T-helper 1 cell treated with Interleukin-12 subunit alpha and Interleukin-12 subunit beta and Interleukin-4 antibody, amounts not matched to agents 30 ng/mL and 1 ng/mL, for 36 hours (primary cell): ENCODE data around the gene NDC80. TPM values are rescaled to one million over a fixed set of nuclear protein-coding genes. Genes with fewer than 3 reads are reported as not detected.
"Not testable (repeated sequence)": the region's sequence is repeated elsewhere in the genome, so short reads cannot be mapped to it uniquely, and the experiment has no call there.

ENCODE experiments used
- intact Hi-C: fragments of 100-400 bp; cut with micrococcal nuclease; formaldehyde crosslinking; loops from one replicate; pipeline ENCODE4 v1.15.1; 2024
- total RNA-seq: library from RNA; stranded (reverse); gene quantifications from 2 replicates; pipeline ENCODE4 v1.2.3, GENCODE V29; 2022

NDC80 gene
- total RNA-seq, 1 donor from 2014 or later = 51.3 TPM

- intact Hi-C loops = no loop called here
Measured at GRCh38 chr18:2618009-2618408, 46.7 kb downstream of the NDC80 start.

DNA sequence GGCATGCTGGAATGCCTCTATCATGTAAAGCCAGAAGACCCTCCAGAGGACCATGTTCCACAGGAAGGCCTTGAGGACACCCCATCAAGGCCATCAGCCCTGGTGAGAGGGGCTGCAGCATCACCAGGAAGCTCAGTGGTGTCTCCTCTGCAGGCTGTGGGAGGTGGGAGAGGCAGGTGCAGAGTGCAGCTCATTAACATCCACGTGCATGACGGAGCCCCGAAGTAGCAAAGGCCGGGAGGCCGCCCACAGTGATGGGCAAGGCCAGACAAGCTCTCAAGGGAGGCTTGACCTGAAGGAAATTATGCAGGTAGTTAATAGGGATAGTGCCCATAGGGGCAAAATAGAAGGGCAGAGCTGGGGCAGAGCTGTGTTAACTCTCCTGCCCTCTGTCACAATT lies 53.9 kb downstream of the NDC80 start:
- intact Hi-C loops = no loop called here

DNA sequence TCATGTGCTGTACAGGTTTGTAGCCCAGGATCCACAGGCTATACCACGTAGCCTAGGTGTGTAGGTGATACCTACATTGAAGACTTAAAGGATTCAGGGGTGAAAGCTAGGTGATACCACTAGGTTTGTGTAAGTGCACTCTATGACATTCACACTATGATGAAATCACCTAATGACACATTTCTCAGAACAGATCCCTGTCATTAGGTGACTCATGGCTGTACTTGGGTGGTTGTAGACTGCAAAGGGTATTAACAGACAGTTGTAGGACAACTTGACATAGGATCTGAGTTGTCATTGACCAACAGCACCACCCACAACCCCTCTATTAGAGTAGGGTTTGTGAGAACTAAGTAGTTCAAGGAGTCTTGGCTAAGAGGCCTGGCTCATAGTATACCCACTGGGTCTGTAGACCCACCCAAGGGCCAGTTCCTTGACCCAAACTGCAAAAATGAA lies 56.5 kb downstream of the NDC80 start:
- intact Hi-C loops = loop anchor here (1.0 kb wide), 1 partner anchor 8 kb away; no protein-coding TSS in a partner anchor

GRCh38 chr18:2629003-2629402 lies 57.6 kb downstream of the NDC80 start:
- intact Hi-C loops = no loop called here

DNA sequence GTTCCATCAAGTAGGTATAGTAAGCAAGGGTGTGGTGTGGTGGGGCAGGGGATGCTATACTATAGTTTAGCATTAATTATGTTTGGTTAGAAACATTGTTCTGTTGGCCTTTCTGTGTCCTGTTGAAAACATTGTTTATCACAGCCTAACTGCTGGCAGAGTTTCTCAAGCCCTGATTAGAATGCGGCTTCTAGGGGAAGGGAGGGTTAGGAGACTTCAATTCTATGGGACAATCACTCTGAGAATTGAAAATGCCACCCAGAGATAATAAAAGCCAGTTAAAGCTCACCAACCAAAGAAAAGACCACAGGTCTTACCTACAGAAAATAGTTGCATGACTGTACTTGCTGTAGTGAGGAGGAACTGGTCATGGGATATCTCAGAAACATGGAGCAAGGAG lies 64.2 kb downstream of the NDC80 start:
- intact Hi-C loops = loop anchor here (5.0 kb wide), 1 partner anchor 377 kb away; the partner anchor contains the start of gene LPIN2

- intact Hi-C loops = loop anchor here (1.0 to 5.0 kb wide), 9 partner anchors 8 to 813 kb away; partner anchors contain the start of genes LPIN2, METTL4, MYL12A and NDC80
Measured at GRCh38 chr18:2636126-2636631, 64.8 kb downstream of the NDC80 start.

- intact Hi-C loops = loop anchor here (1.0 to 5.0 kb wide), 6 partner anchors 14 to 951 kb away; partner anchors contain the start of genes METTL4, NDC80 and SMCHD1
Measured at GRCh38 chr18:2641638-2642037, 70.3 kb downstream of the NDC80 start.

DNA sequence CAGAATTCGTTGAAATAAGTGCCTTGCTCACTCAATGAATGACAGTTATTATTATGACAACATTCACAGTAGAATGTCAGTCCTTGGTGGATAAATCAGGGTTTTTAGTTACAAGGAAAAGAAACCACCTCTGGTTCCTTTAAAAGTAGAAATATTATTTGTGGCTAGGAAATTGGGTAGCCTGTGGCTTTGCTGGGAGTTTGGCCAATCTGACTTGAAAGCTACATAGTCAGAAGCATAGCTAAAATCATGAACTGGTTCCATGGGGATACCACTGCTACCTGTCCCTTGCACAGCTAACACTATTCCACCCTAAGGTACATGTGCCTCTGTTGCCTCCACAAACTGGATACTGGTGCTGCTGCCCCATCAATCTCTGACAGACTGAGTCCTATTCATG lies 71.4 kb downstream of the NDC80 start:
- intact Hi-C loops = loop anchor here (5.0 kb wide), 1 partner anchor 950 kb away; no protein-coding TSS in a partner anchor

DNA sequence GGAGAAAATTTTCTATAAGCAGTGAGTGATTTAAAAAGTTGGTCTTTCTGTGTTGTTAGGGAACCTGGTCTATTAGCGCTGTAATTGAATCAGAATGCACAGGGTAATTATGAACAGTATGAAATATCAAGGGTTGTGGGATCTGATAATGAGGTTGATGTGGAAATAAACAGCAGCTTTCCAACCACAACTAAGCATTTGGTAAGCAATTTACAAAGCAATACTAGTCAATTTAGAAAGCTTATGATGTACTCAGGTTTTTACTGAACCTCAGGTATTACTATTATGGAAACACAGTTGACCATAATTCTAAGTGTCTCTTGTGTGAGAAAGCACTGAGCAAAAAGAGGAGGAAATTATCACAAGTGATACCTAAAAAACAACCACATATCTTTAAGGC lies 73.2 kb downstream of the NDC80 start:
- intact Hi-C loops = loop anchor here (1.0 to 5.0 kb wide), 2 partner anchors 10 to 948 kb away; no protein-coding TSS in a partner anchor

GRCh38 chr18:2651981-2652380 lies 80.6 kb downstream of the NDC80 start:
- intact Hi-C loops = no loop called here

DNA sequence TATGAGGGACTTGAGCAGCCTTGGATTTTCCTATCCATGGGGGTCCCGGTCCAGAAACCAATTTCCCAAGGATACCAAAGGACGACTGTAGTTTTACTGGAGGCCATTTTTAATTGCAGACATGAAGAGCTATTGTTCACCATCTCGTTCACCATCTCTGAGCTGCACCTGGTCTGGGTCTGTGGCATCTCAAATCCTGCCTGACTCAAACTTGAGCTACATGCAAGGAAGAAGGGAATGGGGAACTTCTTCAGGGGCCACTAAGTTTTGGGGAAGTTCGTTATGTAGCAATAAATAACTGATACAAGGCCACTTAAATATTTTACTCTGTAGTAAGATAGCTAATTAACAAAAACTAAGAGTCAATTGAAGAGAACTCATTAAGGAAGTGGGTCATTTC lies 82.1 kb downstream of the NDC80 start:
- intact Hi-C loops = no loop called here

- intact Hi-C loops = loop anchor here (1.0 kb wide), 2 partner anchors 10 to 359 kb away; partner anchors contain the start of gene LPIN2
Measured at GRCh38 chr18:2654169-2654927, 83.0 kb downstream of the NDC80 start.

- intact Hi-C loops = loop anchor here (1.0 to 5.0 kb wide), 11 partner anchors 11 to 1843 kb away; partner anchors contain the start of genes LPIN2, METTL4, MYL12A and NDC80
Measured at GRCh38 chr18:2654928-2655177, 83.5 kb downstream of the NDC80 start.

- intact Hi-C loops = loop anchor here (1.0 to 5.0 kb wide), 9 partner anchors 14 to 1843 kb away; partner anchors contain the start of genes METTL4, MYL12A, NDC80 and YES1
Measured at GRCh38 chr18:2655178-2655953, 84.0 kb downstream of the NDC80 start, which contains the start of gene SMCHD1. TSS of gene SMCHD1 (plus strand) at chr18:2655726. CDS start at chr18:2656076, 350 bp downstream.

GRCh38 chr18:2655954-2656236 lies 84.5 kb downstream of the NDC80 start:
- intact Hi-C loops = loop anchor here (1.0 to 5.0 kb wide), 11 partner anchors 15 to 1844 kb away; partner anchors contain the start of genes METTL4, MYL12A, NDC80 and YES1

DNA sequence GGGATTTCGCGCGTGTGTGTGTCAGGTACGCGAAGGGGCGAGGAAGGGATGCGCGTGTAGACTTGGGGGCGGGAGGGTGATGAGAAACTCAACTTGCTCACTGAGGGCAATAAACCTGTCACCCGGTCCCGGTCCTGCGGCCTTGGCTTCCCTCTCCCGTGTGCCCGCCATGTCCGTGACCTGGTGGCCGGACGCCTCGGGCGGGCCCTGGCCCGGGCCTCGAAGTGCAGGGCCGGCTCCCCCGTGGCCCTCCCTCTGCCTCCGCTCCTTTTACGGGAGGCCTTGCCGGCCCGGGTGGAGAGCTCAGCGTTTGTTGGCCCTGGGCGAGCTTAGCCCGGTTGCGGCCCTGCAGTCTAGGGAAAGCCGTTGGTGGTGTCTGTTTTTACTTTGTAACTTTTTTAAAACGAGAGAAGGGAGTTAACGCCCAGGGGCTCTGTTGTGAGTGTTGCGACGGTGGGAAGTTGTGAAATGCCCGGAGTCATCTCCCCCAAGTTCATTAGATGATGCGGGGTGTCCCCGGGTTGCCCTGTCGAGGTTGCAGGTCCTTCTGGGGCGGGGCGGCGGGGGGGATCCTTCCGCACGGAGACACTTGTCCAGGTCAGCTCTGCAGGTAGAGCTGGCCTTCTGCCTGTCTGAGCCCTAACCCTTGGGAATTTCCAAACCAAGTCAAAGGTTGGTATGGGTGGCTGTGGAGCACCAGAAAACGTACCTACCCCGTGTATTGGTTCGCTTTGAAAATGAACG lies 85.1 kb downstream of the NDC80 start:
- intact Hi-C loops = loop anchor here (1.0 to 5.0 kb wide), 5 partner anchors 27 to 1844 kb away; partner anchors contain the start of gene YES1

- intact Hi-C loops = loop anchor here (1.0 to 5.0 kb wide), 5 partner anchors 26 to 1845 kb away; partner anchors contain the start of gene YES1
Measured at GRCh38 chr18:2656981-2657512, 85.7 kb downstream of the NDC80 start.

DNA sequence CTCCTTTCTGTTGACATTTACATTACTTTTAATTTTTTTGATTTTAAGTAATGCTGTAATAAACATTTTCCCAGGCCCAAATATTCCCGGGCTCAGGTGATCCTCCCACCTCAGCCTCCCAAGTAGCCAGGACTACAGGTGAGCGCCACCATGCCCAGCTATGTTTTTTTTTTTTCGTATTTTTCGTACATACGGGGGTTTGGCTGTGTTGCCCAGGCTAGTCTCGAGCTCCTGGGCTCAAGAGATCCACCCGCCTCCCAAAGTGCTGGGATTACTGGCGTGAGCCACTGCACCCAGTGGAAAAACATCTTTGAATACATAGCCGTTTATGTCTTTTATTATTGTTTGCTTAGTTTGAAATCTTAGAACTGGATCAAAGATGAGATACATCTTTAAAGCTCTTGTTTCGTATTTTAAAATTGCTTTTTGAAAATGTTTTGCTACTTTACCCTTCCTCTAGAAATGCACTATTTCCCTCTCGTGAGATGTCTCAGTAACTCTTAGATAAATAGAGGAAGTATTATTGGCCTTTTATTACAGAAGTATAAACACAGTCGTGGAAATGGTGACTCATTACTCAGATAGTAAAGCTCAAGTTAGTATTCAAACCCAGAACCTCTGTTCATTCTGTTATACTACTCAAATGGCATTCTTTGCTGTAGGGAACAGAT lies 86.6 kb downstream of the NDC80 start:
- intact Hi-C loops = loop anchor here (5.0 kb wide), 3 partner anchors 304 to 1846 kb away; partner anchors contain the start of gene YES1

GRCh38 chr18:2660849-2661248 lies 89.5 kb downstream of the NDC80 start:
- intact Hi-C loops = not testable (repeated sequence)

DNA sequence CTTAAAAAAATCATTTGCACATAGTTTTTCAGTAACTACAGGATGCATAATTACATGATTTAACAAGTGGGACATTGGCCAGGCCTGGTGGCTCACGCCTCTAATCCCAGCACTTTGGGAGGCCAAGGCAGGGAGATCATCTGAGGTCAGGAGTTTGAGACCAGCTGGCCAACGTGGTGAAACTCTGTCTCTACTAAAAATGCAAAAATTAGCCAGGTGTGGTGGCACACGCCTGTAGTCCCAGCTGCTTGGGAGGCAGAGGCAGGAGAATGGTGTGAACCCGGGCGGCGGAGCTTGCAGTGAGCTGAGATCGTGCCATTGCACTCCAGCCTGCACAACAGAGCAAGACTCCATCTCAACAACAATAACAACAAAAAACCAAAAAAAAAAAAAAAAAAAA lies 90.9 kb downstream of the NDC80 start:
- intact Hi-C loops = not testable (repeated sequence)
